Prostate gland (tissue), 2 donors: ENCODE results near the gene TLR1.

Experiments used
- POLR2A ChIP-seq: fragments of 450-650 bp; IDR thresholded peaks from one replicate; pipeline ENCODE4 v1.6.1; 2016; ENCODE audit warnings: antibody characterized with exemption, mild to moderate bottlenecking
- POLR2AphosphoS5 ChIP-seq: sonication (generic); formaldehyde crosslinking; IDR thresholded peaks from one replicate; pipeline ENCODE4 v1.6.1; 2017; ENCODE audit warnings: antibody characterized with exemption
- TF ChIP-seq, protein P1 (sequence below), 4 experiments: fragments of 200-600 bp in 2 of 4; fragments of 450-650 bp in 2 of 4; sonication (generic) in 2 of 4; IDR thresholded peaks; 1 replicate in 3 of 4; 2 replicates in 1 of 4; pipeline ENCODE4 v1.5.1; 2016 to 2019; ENCODE audit warnings: antibody characterized with exemption in 4 of 4, mild to moderate bottlenecking in 2 of 4, moderate library complexity in 2 of 4

DNA sequence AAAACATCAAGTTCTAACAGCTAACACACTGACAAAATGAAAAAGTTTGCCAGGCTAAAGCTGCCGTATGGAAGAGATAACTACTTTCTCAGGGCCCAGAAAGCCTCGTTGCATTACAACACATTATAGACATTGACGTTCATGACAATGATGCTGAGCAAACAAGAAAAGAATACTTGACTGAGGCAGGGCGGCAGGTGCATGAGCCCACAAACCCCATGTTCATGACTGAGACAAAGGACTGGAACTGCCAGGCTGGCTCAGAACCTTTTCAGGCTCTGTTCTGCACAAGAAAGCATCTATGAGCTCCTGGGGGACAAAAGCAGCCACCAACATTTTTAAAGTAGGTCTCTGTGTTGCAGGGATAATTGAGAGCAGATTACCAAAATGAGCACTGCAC, 38.4 kb upstream of the TLR1 start:
- TF ChIP-seq, protein P1, sequence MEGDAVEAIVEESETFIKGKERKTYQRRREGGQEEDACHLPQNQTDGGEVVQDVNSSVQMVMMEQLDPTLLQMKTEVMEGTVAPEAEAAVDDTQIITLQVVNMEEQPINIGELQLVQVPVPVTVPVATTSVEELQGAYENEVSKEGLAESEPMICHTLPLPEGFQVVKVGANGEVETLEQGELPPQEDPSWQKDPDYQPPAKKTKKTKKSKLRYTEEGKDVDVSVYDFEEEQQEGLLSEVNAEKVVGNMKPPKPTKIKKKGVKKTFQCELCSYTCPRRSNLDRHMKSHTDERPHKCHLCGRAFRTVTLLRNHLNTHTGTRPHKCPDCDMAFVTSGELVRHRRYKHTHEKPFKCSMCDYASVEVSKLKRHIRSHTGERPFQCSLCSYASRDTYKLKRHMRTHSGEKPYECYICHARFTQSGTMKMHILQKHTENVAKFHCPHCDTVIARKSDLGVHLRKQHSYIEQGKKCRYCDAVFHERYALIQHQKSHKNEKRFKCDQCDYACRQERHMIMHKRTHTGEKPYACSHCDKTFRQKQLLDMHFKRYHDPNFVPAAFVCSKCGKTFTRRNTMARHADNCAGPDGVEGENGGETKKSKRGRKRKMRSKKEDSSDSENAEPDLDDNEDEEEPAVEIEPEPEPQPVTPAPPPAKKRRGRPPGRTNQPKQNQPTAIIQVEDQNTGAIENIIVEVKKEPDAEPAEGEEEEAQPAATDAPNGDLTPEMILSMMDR (IDR thresholded peaks at IDR 0.05) = no peak
- no peak for TF ChIP-seq POLR2A
- TF ChIP-seq POLR2AphosphoS5 = no peak
